Retinal pigment epithelial cell (primary cell): ENCODE data around the gene RAPGEF1.
A peak's percentile ranks its signal among the peaks of the same experiment; 100 is the strongest.
"Not testable (repeated sequence)": the region's sequence is repeated elsewhere in the genome, so short reads cannot be mapped to it uniquely, and the experiment has no call there.

ENCODE experiments used
- DNase-seq: peaks from one replicate; pipeline ENCODE4 v3.0.0-alpha.2; 2010; ENCODE audit warnings: low read depth
- H3K4me3 ChIP-seq: 2 replicates; pipeline ENCODE4 v1.5.1; 2011; ENCODE audit warnings: mild to moderate bottlenecking, low read length, control low read depth, moderate library complexity
- TF ChIP-seq, protein P1 (sequence below): conservative IDR thresholded peaks from 2 replicates; pipeline ENCODE4 v1.5.1; 2011; ENCODE audit warnings: low read depth, low read length, control low read depth, inconsistent platforms

The RAPGEF1 gene

DNA sequence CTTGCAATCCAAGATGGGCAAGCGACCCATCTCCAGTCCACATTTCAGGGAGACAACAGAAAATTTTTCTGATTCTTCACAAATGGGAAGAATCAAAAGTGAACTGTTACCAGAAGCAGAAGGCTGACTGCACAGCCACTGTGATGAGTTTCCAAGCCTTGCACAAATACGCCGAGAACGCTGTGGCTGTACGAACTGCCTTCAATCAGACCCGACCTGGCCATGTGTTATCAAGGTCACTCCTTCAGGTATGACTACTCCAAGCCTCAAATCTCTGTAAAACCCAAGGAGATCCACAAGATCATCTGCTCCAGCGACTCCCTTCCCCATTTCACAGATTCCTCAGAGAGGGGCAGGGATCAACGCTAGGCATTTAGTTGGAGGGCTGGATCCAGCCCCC, 26.9 kb downstream of the RAPGEF1 start:
- TF ChIP-seq, protein P1, sequence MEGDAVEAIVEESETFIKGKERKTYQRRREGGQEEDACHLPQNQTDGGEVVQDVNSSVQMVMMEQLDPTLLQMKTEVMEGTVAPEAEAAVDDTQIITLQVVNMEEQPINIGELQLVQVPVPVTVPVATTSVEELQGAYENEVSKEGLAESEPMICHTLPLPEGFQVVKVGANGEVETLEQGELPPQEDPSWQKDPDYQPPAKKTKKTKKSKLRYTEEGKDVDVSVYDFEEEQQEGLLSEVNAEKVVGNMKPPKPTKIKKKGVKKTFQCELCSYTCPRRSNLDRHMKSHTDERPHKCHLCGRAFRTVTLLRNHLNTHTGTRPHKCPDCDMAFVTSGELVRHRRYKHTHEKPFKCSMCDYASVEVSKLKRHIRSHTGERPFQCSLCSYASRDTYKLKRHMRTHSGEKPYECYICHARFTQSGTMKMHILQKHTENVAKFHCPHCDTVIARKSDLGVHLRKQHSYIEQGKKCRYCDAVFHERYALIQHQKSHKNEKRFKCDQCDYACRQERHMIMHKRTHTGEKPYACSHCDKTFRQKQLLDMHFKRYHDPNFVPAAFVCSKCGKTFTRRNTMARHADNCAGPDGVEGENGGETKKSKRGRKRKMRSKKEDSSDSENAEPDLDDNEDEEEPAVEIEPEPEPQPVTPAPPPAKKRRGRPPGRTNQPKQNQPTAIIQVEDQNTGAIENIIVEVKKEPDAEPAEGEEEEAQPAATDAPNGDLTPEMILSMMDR, result no peak

DNA sequence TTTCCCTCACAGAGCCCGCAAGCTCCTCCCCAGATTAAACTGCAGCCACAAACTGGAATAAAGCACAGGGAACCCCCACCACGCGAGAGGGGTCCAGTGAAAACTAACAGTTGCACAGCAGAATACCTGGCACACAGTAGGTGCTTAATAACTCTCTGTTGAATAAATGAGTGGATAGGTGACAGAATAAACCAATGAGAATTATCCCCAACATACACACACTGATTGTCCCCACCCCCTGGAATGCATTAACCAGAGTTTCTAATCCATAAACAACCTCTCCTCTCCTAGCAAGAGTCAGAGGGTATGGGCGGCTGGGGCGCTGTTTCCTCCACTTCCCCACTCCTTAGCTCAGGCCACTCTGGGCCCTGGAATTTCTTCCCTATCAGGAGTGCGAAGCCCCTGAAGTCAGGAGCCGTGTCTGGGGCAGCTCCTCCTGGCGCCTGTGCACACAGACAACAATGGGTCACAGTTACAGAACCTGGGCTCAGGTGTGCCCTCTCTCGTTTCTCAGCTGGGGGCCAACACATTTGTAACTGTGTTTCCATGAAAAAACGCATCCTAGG, 27.6 kb downstream of the RAPGEF1 start:
- H3K4me3 ChIP-seq, result no peak overlapping the region
- TF ChIP-seq, protein P1, result no peak

More for the DNA sequence above, 26.9 kb downstream of the RAPGEF1 start:
- no peak for DNase-seq
- H3K4me3 ChIP-seq, result no peak overlapping the region

DNA sequence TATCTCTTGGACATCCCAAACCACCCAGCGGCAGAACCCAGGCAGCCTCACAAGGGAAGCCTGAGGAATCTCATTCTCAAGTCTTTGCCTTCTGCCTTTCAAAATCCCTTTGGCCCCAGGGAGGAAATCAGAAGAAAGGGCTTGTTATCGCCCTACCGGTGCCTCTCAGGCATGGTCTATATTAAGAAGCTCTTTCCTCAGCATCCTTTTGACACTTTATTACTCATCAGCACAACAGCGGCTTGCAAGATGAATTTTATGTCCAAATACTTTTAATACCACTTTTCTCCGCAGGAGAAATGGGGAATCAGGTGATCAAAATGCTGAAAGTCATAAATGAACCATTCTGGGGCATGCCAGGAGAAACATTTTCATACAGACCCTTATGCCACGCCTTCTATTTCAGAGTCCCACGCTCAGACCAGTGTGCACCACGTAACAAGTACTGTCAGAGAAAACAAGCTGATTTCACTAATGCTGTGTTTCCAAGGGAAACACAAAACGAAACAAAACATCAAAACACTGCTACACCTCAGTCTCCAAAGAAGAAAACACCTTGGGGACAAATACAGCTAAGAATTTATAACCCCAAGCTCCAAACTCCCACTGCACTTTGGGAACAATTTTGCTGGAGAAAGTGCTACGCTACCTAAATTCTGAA, 30.0 kb downstream of the RAPGEF1 start:
- H3K4me3 ChIP-seq, result no peak overlapping the region
- DNase-seq, result peak; percentile 89
- TF ChIP-seq, protein P1, result no peak

More for the DNA sequence above, 27.6 kb downstream of the RAPGEF1 start:
- no peak for DNase-seq

DNA sequence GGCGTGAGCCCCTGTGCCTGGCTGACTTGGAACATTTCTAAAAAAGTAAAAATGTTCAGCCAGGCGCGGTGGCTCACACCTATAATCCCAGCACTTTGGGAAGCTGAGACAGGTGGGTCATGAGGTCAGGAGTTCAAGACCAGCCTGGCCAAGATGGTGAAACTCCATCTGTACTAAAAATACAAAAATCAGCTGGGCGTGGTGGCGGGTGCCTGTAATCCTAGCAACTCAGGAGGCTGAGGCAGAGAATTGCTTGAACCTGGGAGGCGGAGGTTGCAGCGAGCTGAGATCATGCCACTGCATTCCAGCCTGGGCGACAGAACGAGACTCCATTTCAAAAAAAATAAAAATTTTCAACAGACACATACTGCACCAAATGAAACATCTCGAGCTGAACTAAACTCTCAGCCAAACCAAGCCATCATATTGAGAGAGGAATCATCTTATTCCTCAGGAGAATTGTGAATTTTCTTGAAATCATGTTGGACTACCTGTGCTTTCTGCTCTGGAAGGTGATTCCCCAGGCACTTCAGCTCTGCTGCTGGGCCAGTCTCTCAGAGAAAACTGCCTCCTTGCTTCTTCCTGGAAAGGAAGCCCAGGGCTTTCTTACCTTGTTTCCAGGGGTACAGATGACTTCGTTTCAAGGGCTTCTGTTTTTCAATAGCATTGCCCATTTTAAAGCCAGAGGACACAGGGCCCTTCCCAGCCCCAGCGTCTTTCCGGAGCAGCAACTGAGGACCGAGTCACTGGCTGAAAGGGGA, 30.7 kb downstream of the RAPGEF1 start:
- not testable (repeated sequence) for H3K4me3 ChIP-seq, DNase-seq

DNA sequence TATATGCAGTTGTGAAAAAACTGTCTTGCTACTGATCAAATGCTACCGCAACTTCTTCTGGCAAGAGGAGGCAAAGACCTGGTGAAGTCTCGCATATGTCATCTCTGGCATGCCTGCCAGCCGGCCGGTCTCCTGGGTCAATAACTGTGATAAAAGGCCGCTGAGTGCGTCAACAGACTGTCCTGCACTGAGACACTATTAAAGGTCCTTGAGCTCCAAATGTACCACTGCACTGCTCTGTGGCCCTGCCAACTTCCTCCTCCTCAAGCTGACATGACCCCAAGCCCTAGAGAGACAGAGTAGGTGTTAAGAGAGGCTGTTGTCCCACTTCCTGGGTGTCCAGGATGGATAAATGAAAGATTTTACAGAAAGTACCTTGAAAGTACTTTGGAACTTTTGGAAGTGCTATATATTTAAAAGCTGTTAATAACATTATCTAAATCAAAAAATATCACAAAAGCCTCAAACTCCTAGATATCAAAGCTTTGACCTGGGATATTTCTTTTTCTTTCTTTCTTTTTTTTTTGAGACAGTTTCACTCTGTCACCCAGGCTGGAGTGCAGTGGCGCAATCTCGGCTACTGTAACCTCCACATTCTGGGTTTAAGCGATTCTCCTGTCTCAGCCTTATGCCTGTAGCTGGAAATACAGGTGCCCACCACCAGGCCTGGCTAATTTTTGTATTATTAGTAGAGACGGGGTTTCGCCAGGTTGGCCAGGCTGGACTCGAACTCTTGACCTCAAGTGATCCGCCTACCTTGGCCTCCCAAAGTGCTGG, 31.5 kb downstream of the RAPGEF1 start:
- H3K4me3 ChIP-seq, result no peak overlapping the region
- DNase-seq, result no peak
- TF ChIP-seq, protein P1, result no peak

DNA sequence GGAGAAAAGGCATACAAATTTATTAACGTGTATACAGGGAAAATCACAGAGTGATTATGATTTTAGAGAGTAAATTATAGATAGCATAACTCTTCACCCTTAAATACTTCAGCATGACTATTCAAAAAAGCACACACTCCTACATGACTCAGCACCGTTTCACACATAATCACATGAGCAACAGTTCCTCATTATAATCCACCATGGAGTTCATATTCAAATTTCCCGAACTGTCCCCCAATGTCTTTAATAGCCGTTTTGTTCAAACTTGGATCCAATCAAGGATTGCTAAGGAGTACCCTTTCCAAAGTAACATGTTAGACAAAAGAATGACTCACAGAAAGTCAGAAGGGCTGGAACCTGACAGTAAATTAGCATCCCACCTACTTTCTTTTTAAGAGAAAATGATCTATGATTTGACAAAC, 32.1 kb downstream of the RAPGEF1 start:
- TF ChIP-seq, protein P1, result no peak
- no peak overlapping the region for H3K4me3 ChIP-seq
- peak; percentile 71 for DNase-seq

DNA sequence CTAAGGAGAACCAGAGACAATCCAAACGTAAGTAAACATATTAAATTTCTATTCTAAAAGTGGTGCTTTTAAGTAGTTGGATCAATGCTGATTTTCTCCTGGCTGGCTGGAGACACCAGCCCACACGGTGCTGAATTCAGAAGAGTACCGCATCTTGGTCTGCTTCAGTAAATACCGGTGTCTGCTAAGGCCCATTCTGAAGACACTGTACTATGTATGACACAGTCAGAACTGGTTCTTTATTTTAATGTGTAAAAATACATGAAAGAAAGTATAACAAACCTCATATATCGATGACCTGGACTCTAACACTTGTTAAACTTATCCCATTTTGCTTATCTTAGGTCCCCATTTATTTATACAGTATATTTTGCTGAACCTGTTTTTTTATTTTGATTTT, 32.8 kb downstream of the RAPGEF1 start:
- no peak overlapping the region for H3K4me3 ChIP-seq
- DNase-seq, result no peak
- TF ChIP-seq, protein P1, result no peak
